ENCODE data around the gene SARDH. TPM values are rescaled to one million over a fixed set of nuclear protein-coding genes. Genes with fewer than 3 reads are reported as not detected.
A peak's percentile ranks its signal among the peaks of the same experiment; 100 is the strongest.

SARDH gene
- total and polyA plus RNA-seq, 2 of the 13 experiments (the other 11 are each of a cell fraction or from before 2014, with no cell fraction given): 11.6 to 34.9 TPM

- TF ChIP-seq ZNF772 (CRISPR knock-in tag; IDR thresholded peaks at IDR 0.05): 0 out of 2 replicates have a peak, but pooled peaks have one; percentile 65
- TF ChIP-seq ZEB1 (IDR thresholded peaks at IDR 0.05; ENCODE audit: insufficient replicate concordance, low read depth): no peak
- TF ChIP-seq ZNF704 (CRISPR knock-in tag; IDR thresholded peaks at IDR 0.05; ENCODE audit: borderline replicate concordance): 0 out of 2 replicates have a peak, but pooled peaks have one; percentile 54
- peak; percentile 47; the same call in 1 of the 2 replicates for TF ChIP-seq ARID4A (CRISPR knock-in tag; IDR thresholded peaks at IDR 0.05; ENCODE audit: borderline replicate concordance)
- TF ChIP-seq LCORL (IDR thresholded peaks at IDR 0.05): no peak
- 0 out of 2 replicates have a peak, but pooled peaks have one; percentile 51 for TF ChIP-seq LCORL (CRISPR knock-in tag; IDR thresholded peaks at IDR 0.05)
- TF ChIP-seq ZNF124 (CRISPR knock-in tag; IDR thresholded peaks at IDR 0.05): no peak; the same call in 1 of the 2 replicates
- TF ChIP-seq ZBTB8A (CRISPR knock-in tag; IDR thresholded peaks at IDR 0.05; ENCODE audit: borderline replicate concordance, low read depth): no peak
- peak; percentile 47; the same call in 1 of the 2 replicates for TF ChIP-seq HNF4A (CRISPR knock-in tag; IDR thresholded peaks at IDR 0.05)
- peak; percentile 69; the same call in 1 of the 2 replicates for TF ChIP-seq HOMEZ (CRISPR knock-in tag; IDR thresholded peaks at IDR 0.05; ENCODE audit: low read depth)
- TF ChIP-seq CREB3 (CRISPR knock-in tag; IDR thresholded peaks at IDR 0.05): no peak
- TF ChIP-seq SP4 (CRISPR knock-in tag; IDR thresholded peaks at IDR 0.05): peak; percentile 68; the same call in 1 of the 2 replicates
- TF ChIP-seq SRF (IDR thresholded peaks at IDR 0.05; ENCODE audit: low read depth, low read length): no peak
- no peak for TF ChIP-seq FOXM1 (CRISPR knock-in tag; IDR thresholded peaks at IDR 0.05)
- no peak for TF ChIP-seq ZNF207 (IDR thresholded peaks at IDR 0.05; ENCODE audit: borderline replicate concordance)
- TF ChIP-seq BCL3 (CRISPR knock-in tag; IDR thresholded peaks at IDR 0.05): 0 out of 2 replicates have a peak, but pooled peaks have one; percentile 45
- TF ChIP-seq ZNF367 (CRISPR knock-in tag; IDR thresholded peaks at IDR 0.05; ENCODE audit: borderline replicate concordance): no peak
- TF ChIP-seq SIN3A (IDR thresholded peaks at IDR 0.05; ENCODE audit: borderline replicate concordance, low read depth, low read length): no peak
- peak; percentile 40; the same call in 1 of the 2 replicates for TF ChIP-seq MLX (CRISPR knock-in tag; IDR thresholded peaks at IDR 0.05)
Observed at GRCh38 chr9:133742849-133743444, 4.8 kb upstream of the SARDH start (continued).
